ENCODE results near the gene ARHGAP6. TPM values are rescaled to one million over a fixed set of nuclear protein-coding genes. Genes with fewer than 3 reads are reported as not detected.

The ARHGAP6 gene
- total and polyA plus RNA-seq, 9 of the 15 experiments (the other 6 are each of a cell fraction or from before 2014, with no cell fraction given), result 12.5 to 63.6 (median 41.8) TPM

- TF ChIP-seq ZNF778 (CRISPR knock-in tag; IDR thresholded peaks at IDR 0.05) (no peak), ZNF318 (IDR thresholded peaks at IDR 0.05; ENCODE audit: borderline replicate concordance in 1 of 2, low read depth in 1 of 2) (no peak), ZNF134 (CRISPR knock-in tag; conservative IDR thresholded peaks at IDR 0.05) (no peak), ARID1B (IDR thresholded peaks at IDR 0.05) (peak; percentile 47; the same call in 1 of the 2 replicates), SMAD3 (CRISPR knock-in tag; conservative IDR thresholded peaks at IDR 0.05) (no peak), PHF8 (IDR thresholded peaks at IDR 0.05; ENCODE audit: borderline replicate concordance, low read length) (no peak), TEAD4 (IDR thresholded peaks at IDR 0.05; ENCODE audit: low read length) (no peak), TEAD4 (CRISPR knock-in tag; IDR thresholded peaks at IDR 0.05; ENCODE audit: borderline replicate concordance) (no peak)
- TF ChIP-seq, protein P1, sequence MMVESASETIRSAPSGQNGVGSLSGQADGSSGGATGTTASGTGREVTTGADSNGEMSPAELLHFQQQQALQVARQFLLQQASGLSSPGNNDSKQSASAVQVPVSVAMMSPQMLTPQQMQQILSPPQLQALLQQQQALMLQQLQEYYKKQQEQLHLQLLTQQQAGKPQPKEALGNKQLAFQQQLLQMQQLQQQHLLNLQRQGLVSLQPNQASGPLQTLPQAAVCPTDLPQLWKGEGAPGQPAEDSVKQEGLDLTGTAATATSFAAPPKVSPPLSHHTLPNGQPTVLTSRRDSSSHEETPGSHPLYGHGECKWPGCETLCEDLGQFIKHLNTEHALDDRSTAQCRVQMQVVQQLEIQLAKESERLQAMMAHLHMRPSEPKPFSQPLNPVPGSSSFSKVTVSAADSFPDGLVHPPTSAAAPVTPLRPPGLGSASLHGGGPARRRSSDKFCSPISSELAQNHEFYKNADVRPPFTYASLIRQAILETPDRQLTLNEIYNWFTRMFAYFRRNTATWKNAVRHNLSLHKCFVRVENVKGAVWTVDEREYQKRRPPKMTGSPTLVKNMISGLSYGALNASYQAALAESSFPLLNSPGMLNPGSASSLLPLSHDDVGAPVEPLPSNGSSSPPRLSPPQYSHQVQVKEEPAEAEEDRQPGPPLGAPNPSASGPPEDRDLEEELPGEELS (CRISPR knock-in tag; IDR thresholded peaks at IDR 0.05; ENCODE audit: borderline replicate concordance), result no peak
- TF ChIP-seq, protein P2, sequence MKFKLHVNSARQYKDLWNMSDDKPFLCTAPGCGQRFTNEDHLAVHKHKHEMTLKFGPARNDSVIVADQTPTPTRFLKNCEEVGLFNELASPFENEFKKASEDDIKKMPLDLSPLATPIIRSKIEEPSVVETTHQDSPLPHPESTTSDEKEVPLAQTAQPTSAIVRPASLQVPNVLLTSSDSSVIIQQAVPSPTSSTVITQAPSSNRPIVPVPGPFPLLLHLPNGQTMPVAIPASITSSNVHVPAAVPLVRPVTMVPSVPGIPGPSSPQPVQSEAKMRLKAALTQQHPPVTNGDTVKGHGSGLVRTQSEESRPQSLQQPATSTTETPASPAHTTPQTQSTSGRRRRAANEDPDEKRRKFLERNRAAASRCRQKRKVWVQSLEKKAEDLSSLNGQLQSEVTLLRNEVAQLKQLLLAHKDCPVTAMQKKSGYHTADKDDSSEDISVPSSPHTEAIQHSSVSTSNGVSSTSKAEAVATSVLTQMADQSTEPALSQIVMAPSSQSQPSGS (CRISPR knock-in tag; IDR thresholded peaks at IDR 0.05), result no peak
- TF ChIP-seq, protein P3, sequence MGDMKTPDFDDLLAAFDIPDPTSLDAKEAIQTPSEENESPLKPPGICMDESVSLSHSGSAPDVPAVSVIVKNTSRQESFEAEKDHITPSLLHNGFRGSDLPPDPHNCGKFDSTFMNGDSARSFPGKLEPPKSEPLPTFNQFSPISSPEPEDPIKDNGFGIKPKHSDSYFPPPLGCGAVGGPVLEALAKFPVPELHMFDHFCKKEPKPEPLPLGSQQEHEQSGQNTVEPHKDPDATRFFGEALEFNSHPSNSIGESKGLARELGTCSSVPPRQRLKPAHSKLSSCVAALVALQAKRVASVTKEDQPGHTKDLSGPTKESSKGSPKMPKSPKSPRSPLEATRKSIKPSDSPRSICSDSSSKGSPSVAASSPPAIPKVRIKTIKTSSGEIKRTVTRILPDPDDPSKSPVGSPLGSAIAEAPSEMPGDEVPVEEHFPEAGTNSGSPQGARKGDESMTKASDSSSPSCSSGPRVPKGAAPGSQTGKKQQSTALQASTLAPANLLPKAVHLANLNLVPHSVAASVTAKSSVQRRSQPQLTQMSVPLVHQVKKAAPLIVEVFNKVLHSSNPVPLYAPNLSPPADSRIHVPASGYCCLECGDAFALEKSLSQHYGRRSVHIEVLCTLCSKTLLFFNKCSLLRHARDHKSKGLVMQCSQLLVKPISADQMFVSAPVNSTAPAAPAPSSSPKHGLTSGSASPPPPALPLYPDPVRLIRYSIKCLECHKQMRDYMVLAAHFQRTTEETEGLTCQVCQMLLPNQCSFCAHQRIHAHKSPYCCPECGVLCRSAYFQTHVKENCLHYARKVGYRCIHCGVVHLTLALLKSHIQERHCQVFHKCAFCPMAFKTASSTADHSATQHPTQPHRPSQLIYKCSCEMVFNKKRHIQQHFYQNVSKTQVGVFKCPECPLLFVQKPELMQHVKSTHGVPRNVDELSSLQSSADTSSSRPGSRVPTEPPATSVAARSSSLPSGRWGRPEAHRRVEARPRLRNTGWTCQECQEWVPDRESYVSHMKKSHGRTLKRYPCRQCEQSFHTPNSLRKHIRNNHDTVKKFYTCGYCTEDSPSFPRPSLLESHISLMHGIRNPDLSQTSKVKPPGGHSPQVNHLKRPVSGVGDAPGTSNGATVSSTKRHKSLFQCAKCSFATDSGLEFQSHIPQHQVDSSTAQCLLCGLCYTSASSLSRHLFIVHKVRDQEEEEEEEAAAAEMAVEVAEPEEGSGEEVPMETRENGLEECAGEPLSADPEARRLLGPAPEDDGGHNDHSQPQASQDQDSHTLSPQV (IDR thresholded peaks at IDR 0.05), result peak; percentile 74
These were observed 259.5 kb downstream of the ARHGAP6 start (continued) for GRCh38 chrX:11406109-11406765.
